ENCODE data around the gene PTMS.

Gene PTMS

DNA sequence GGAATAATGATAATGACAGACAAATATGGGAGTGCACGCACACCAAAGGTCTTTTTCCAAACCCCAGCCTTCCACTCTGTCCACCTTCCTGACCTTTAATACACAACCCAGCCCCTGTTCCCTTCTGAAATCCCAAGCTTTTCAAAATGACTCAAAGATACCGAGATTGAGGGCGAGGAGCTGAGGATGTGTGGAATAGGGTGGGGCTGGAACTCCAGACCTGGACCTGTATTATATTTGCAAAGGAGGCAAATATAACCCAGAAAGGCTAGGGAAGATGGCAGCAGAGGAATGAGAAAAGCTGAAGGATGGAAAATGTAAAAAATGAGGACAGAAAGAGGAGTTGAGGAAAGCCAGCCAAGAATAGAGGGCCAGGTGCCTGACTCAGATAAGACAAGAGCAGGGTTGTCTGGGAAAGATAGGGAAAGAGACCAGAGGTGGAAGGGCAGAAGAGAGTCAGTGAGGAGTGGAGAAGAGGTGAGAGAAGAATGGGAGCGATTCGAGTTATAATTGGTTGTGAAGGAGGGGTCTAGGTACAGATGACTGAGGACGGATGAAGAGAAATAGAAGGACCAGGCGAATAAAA lies 1.0 kb upstream of the PTMS start:
- peak overlapping the region; percentile 97 for H3K27ac ChIP-seq
- TF ChIP-seq, protein P1, sequence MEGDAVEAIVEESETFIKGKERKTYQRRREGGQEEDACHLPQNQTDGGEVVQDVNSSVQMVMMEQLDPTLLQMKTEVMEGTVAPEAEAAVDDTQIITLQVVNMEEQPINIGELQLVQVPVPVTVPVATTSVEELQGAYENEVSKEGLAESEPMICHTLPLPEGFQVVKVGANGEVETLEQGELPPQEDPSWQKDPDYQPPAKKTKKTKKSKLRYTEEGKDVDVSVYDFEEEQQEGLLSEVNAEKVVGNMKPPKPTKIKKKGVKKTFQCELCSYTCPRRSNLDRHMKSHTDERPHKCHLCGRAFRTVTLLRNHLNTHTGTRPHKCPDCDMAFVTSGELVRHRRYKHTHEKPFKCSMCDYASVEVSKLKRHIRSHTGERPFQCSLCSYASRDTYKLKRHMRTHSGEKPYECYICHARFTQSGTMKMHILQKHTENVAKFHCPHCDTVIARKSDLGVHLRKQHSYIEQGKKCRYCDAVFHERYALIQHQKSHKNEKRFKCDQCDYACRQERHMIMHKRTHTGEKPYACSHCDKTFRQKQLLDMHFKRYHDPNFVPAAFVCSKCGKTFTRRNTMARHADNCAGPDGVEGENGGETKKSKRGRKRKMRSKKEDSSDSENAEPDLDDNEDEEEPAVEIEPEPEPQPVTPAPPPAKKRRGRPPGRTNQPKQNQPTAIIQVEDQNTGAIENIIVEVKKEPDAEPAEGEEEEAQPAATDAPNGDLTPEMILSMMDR (conservative IDR thresholded peaks at IDR 0.05) = no peak

DNA sequence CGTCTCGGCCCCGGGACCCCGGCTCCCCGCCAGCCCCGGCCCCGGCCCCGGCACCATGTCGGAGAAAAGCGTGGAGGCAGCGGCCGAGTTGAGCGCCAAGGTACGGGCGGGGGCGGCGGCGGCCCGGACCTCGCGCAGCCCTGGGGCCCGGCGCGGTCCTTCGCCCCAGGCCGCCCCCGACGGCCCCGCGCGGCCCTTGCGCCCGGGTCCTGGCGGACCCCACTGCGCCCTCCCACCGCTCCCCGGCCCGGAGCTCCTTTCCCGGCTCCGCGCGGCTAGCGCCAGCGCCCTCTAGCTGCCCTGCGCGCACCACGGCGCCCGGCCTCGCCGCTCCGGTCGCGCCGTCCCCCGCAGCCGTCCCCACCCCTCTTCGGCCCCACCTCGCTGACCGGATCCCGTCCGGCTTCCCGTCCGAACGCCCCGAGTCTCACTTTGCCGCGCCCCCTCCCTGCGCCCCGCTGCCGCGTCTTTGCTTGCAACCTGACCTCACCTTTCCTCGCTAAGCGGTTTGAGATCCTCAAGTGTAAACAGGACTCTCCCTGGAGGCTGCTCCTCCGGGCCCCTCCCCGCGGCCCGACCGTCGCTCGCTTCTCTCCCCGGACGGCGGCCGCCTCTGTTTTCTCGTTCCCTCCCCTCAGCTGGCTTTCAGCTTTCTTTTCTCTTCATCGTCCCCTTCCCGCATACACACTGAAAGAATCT lies 637 bp downstream of the PTMS start:
- H3K27ac ChIP-seq = peak overlapping the region; percentile 97
- TF ChIP-seq, protein P1 (conservative IDR thresholded peaks at IDR 0.05) = peak; percentile 94

DNA sequence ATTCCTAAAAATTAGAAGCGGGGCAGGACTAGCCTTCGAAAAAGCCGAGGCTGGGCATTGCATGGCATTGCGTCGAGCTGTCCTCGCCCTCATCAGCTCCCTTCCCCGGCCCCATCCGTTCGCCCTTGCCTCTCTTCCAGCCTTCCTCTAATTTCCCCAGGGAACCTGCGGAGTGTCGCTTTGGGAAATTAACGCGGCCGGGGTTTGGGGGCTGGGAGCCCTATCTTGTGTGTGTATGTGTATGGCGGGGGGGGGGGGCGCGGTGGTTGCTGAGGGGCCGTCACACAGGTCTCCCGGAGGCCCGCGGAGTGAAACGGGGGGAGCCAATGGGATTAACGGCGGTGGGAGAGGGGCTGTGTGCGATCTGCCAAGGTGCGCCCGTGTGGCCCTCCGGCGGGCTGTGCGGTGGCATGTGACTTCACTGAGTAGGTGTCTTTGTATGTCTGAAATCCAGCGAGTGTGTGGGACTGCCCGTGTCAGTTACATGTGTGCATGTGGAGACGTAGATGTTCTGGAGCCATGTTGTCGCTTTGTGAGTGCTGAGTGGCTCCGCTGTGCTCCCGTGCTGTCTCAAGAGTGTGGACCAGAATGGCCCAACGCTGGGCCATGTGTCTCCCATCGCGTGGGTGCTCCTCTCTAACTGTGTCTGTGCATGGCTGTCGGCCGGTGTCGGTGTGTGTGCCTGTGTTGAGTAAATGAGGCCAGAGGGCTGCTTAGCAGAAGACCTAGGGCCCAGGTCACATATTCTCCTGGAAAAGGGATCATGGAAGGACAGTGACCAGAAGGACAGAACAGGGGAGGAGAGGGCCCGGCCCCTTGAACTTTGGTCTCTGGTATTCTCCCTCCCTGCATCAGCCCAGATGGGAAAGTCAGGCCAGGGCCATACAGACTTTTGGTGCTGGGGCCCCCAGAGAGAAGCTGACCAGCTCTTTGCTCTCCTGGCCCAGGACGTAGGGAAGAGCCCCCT lies 1.5 kb downstream of the PTMS start:
- peak overlapping the region; percentile 97 for H3K27ac ChIP-seq
- TF ChIP-seq, protein P1 (conservative IDR thresholded peaks at IDR 0.05) = no peak

DNA sequence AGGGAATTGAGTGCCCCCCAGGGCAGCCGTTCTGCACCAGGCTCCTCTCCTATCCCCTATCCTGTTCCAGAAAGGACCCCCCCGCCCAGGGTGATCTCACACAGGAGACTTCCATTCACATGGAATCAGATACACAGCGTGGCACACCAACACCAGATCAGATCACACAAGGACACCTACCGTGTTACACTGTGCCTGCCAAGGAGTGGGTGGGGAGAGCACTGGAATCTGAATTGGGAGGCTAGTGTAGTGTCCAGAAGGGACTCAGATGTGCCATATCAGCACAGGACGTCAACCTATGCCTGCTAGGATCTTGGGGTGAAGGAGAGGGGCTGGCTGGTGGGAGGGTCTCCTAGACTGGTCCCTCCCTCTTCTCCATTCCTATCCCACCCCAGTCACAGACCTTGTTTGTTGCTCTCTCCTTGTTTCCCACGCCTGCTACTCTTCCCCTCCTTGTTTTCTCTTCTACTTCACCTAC lies 2.3 kb downstream of the PTMS start:
- peak overlapping the region; percentile 97 for H3K27ac ChIP-seq

DNA sequence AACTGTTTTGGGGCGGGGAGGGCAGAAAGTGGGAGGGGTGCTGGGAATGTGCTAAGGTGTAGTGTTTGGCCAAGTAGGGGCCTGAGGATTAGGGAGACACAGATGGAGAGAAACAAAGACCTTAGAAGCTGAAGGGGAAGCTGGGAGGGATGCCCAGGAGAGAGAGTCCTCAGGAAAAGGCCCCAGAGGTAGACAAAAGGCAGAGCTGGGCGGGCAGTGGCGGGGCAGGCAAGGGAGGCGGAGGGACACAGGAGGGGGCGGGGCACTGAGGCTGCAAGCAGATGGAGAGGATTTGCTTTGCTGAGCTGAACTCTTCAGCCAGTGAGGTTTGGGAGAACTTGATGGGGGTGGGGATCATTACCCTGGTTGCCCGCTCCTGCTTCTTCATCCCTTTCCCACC lies 2.8 kb downstream of the PTMS start:
- peak overlapping the region; percentile 97 for H3K27ac ChIP-seq
- TF ChIP-seq, protein P1 (conservative IDR thresholded peaks at IDR 0.05) = no peak

More for the DNA sequence above, 2.3 kb downstream of the PTMS start:
- TF ChIP-seq, protein P1 (conservative IDR thresholded peaks at IDR 0.05) = no peak

DNA sequence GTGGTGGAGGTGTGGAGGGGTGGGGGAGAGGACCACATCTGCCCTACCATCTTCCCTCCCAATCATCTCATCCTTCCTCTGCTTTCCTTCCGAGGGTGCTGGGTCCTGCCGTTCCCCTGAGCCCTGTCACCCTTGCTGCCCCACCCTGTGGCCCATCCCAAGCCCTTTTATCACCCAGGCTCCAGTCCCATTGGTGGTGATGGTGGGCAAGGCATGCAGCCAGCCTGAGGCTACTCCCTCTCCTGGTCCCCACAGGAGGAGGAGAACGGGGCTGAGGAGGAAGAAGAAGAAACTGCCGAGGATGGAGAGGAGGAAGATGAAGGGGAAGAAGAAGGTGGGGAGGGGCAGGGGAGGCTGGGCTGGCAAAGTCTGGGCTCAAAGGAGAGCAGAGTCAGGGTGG lies 3.5 kb downstream of the PTMS start:
- H3K27ac ChIP-seq = peak overlapping the region; percentile 97; the same call in 1 of the 2 replicates
- TF ChIP-seq, protein P1 (conservative IDR thresholded peaks at IDR 0.05) = no peak

DNA sequence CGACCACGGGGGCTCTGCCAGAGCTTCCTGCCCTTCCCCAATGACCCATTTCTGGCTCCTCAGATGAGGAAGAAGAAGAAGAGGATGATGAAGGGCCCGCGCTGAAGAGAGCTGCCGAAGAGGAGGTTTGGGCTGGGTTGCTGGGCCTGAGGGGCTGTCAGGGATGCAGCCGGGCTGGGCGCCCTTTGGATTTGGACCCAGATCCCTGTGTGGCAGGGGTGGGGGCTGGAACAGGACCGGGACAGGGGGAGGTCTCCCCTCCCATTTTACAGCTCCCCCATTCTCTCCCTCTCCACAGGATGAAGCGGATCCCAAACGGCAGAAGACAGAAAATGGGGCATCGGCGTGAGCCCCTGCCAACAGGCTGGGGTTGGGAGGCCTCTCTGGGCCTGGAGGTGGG lies 3.9 kb downstream of the PTMS start:
- H3K27ac ChIP-seq = peak overlapping the region; percentile 97; the same call in 1 of the 2 replicates
- TF ChIP-seq, protein P1 (conservative IDR thresholded peaks at IDR 0.05) = no peak

Measured in VCaP (cell line).